ENCODE results near the gene DCLK1. TPM values are rescaled to one million over a fixed set of nuclear protein-coding genes. Genes with fewer than 3 reads are reported as not detected.
"Not testable (repeated sequence)": the region's sequence is repeated elsewhere in the genome, so short reads cannot be mapped to it uniquely, and the experiment has no call there.

The DCLK1 gene
- total RNA-seq, 4 donors from 2014 or later = 20.5 to 40.1 (median 28.7) TPM

GRCh38 chr13:36105726-36106125 is 25.5 kb downstream of the DCLK1 start:
- H3K27ac ChIP-seq (replicated peaks in 1 of 4) = no peak overlapping the region
- H3K9me3 ChIP-seq = no peaks in the 10 kb centered on the region
- 51% methylated on average over 3 of the region's 3 CpGs for WGBS
- H3K27me3 ChIP-seq = no peaks in the 10 kb centered on the region
- no peak overlapping the region for H3K4me3 ChIP-seq
- TF ChIP-seq POLR2AphosphoS5 (IDR thresholded peaks at IDR 0.05) (no peak), EP300 (IDR thresholded peaks at IDR 0.05) (no peak), CTCF (IDR thresholded peaks at IDR 0.05) (no peak), POLR2A (IDR thresholded peaks at IDR 0.05; ENCODE audit: low read depth) (no peak)
- intact Hi-C loops (cut with DNase I) = no loop called here
- H3K36me3 ChIP-seq = no peaks in the 10 kb centered on the region
- DNase-seq (ENCODE audit: extremely low spot score) = no peak
- H3K4me1 ChIP-seq = no peaks in the 10 kb centered on the region

- Histone ChIP-seq H3K4me3 (no peak overlapping the region), H3K4me1 (no peaks in the 10 kb centered on the region), H3K27me3 (no peaks in the 10 kb centered on the region), H3K36me3 (no peaks in the 10 kb centered on the region), H3K27ac (replicated peaks in 1 of 4) (no peak overlapping the region), H3K9me3 (no peaks in the 10 kb centered on the region)
- TF ChIP-seq POLR2AphosphoS5 (IDR thresholded peaks at IDR 0.05) (no peak), EP300 (IDR thresholded peaks at IDR 0.05) (no peak), CTCF (IDR thresholded peaks at IDR 0.05) (no peak)
- no peak for DNase-seq (ENCODE audit: extremely low spot score)
- intact Hi-C loops (cut with DNase I) = no loop called here
- WGBS = 89% methylated on average over 4 of the region's 4 CpGs
Observed at GRCh38 chr13:36102721-36103120, 28.5 kb downstream of the DCLK1 start.

DNA sequence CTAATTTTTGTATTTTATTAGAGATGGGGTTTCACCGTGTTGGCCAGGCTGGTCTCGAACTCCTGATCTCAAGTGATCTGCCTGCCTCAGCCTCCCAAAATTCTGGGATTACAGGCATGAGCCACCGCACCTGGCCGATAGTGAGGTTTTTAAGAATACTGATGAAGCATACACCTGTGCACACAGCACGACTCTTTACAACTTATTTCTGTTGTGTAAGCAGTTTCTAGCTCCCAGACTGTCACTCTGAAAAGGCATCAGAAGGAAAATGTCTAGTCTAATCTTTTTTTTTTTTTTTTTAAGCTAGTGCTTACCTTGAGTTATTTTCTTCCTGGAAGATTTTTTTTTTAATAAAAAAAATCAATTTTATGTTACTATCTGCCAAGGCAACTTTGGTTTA is 29.3 kb downstream of the DCLK1 start:
- H3K4me1 ChIP-seq; H3K9me3 ChIP-seq; DNase-seq (ENCODE audit: extremely low spot score); H3K27ac ChIP-seq (replicated peaks in 1 of 4); H3K27me3 ChIP-seq; H3K4me3 ChIP-seq; H3K36me3 ChIP-seq; intact Hi-C loops (cut with DNase I): not testable (repeated sequence)
- 96% methylated on average over 5 of the region's 5 CpGs for WGBS

DNA sequence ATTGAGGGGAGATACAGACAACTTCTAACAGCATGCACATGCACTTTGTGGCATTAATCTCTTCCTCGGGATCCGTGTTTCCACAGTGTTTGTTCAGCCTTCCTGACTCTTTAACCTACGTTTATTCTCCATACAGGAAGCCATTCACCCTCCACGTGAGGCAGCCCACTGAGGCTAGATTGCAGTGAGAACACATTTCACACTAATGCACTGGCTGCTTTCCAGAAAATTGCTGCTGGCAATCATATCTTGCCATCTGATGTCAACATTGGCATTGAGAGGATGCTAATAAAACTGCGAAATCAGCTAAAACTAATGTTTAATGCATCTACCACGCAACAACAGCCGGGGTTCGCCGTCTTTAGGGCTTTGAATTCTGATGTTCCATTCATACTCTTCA is 30.0 kb downstream of the DCLK1 start:
- intact Hi-C loops (cut with DNase I) = no loop called here
- WGBS = 82% methylated on average over 9 of the region's 9 CpGs
- no peak for TF ChIP-seq CTCF (IDR thresholded peaks at IDR 0.05)
- no peak for TF ChIP-seq POLR2A (IDR thresholded peaks at IDR 0.05; ENCODE audit: low read depth)
- TF ChIP-seq EP300 (IDR thresholded peaks at IDR 0.05) = no peak
- TF ChIP-seq POLR2AphosphoS5 (IDR thresholded peaks at IDR 0.05) = no peak
- Histone ChIP-seq H3K9me3 (no peaks in the 10 kb centered on the region), H3K4me3 (no peak overlapping the region), H3K27me3 (no peaks in the 10 kb centered on the region), H3K4me1 (no peaks in the 10 kb centered on the region), H3K36me3 (no peaks in the 10 kb centered on the region), H3K27ac (replicated peaks in 1 of 4) (no peak overlapping the region)
- DNase-seq (ENCODE audit: extremely low spot score) = no peak

GRCh38 chr13:36098080-36098479 is 33.1 kb downstream of the DCLK1 start:
- H3K4me3 ChIP-seq = no peak overlapping the region
- intact Hi-C loops (cut with DNase I) = no loop called here
- TF ChIP-seq CTCF (IDR thresholded peaks at IDR 0.05) (no peak), POLR2A (IDR thresholded peaks at IDR 0.05; ENCODE audit: low read depth) (no peak), EP300 (IDR thresholded peaks at IDR 0.05) (no peak), POLR2AphosphoS5 (IDR thresholded peaks at IDR 0.05) (no peak)
- WGBS = 51% methylated on average over 4 of the region's 4 CpGs
- H3K9me3 ChIP-seq = no peaks in the 10 kb centered on the region
- DNase-seq (ENCODE audit: extremely low spot score) = no peak
- no peaks in the 10 kb centered on the region for H3K27me3 ChIP-seq
- H3K36me3 ChIP-seq = no peaks in the 10 kb centered on the region
- H3K4me1 ChIP-seq = no peaks in the 10 kb centered on the region
- peak overlapping the region in 1 of 4 donors; percentile 25 for H3K27ac ChIP-seq (replicated peaks in 1 of 4)

Data from esophagus muscularis mucosa (tissue), 4 donors.